HG03565 (cell line): ENCODE measurements around the gene SLC66A3.
"Not testable (repeated sequence)": the region's sequence is repeated elsewhere in the genome, so short reads cannot be mapped to it uniquely, and the experiment has no call there.

Source experiments
- ATAC-seq: cut with Tn5 transposase; IDR thresholded peaks from one replicate; pipeline ENCODE4 v1.9.1; 2021; ENCODE audit warnings: mild to moderate bottlenecking, moderate library complexity; ENCODE audit not compliant: unreplicated experiment

SLC66A3 gene

GRCh38 chr2:11160731-11161455 is 5.6 kb downstream of the SLC66A3 start:
- peak; percentile 78 for ATAC-seq

GRCh38 chr2:11161747-11162146 is 6.5 kb downstream of the SLC66A3 start:
- no peak for ATAC-seq

- no peak for ATAC-seq
Measured at GRCh38 chr2:11163439-11164317, 8.4 kb downstream of the SLC66A3 start.

DNA sequence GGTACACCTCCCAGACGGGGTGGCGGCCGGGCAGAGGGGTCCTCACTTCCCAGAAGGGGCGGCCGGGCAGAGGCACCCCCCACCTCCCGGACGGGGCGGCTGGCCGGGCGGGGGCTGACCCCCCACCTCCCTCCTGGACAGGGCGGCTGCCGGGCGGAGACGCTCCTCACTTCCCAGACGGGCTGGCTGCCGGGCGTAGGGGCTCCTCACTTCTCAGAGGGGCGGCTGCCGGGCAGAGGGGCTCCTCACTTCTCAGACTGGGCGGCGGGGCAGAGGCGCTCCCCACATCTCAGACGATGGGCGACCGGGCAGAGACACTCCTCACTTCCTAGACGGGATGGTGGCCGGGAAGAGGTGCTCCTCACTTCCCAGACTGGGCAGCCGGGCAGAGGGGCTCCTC is 9.8 kb downstream of the SLC66A3 start:
- ATAC-seq = not testable (repeated sequence)

GRCh38 chr2:11166476-11166875 is 11.2 kb downstream of the SLC66A3 start:
- no peak for ATAC-seq

GRCh38 chr2:11168488-11168887 is 13.2 kb downstream of the SLC66A3 start:
- no peak for ATAC-seq

GRCh38 chr2:11169333-11169732 is 14.1 kb downstream of the SLC66A3 start:
- no peak for ATAC-seq

DNA sequence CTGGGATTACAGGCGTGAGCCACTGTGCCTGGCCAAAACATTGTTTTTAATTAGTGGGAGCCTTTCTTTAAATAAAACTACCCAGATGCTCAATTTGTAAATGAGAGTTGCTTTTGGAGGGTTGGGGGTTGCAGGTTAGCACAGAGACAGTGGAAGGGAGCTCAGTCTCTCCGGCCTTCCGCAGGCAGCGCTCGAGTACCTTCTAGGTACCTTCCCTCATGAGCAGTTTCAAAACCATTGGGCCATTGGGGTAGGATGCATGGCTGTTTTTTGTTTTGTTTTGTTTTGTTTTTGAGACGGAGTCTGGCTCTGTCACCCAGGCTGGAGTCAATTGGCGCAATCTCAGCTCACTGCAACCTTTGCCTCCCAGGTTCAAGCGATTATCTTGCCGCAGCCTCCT is 19.0 kb downstream of the SLC66A3 start:
- no peak for ATAC-seq

GRCh38 chr2:11175293-11175795 is 20.1 kb downstream of the SLC66A3 start:
- no peak for ATAC-seq

DNA sequence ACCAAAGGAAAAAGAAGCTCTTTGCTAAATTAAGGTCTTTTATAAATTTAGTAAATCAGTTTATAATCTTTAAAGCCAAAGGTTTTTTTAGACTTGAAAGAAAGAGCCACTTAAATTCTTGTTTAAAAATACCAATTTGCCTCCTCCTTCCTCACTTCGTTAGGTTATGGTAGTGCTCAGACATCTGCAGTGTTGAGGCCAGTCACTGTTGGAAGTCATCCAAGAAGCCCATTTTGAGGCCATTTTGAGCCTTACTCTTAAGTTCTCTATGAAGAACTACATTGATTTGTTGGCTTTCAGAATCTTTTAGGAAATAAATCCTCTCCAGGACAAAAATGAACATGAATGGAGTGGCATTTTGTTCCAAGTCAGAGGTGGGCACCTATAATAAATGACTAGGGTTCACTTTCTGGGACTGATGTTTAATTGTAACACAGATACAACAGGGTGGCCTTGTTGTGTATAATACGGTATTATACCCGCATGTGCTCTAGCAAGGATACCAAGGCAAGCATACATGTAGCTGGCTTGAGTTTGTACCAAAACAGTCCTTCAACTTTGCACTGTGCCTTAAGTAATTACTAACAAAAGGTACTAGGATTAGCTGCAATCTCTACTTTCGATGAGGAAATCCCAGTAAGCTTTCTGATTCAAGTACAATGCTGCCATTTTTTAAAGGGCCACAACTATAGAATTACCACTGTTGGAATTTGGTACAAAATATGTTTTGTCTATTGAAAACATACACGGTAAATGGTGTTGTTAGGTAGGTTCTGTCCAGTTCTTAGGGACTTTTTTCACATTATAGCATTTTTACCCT is 22.8 kb downstream of the SLC66A3 start:
- no peak for ATAC-seq

GRCh38 chr2:11179196-11179595 is 23.9 kb downstream of the SLC66A3 start:
- ATAC-seq = no peak

DNA sequence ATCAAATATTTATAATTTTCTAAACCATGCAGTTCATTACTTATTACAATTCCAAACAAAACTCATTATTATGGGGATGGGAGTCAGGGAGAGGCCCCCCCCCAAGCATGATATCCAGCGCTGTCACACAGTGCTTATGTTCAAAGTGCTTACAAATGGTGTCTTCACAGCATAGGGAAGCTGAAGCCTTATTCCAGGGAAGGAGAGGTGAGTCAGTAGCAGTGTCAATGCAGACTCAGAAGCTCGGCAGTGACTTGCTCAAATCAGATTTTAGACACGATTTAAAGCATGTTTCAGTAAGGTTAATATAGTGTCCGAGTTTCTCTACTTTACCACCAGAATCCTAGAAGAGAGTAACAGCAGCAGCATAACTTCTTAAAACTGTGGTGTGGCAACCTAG is 24.6 kb downstream of the SLC66A3 start:
- ATAC-seq = no peak

DNA sequence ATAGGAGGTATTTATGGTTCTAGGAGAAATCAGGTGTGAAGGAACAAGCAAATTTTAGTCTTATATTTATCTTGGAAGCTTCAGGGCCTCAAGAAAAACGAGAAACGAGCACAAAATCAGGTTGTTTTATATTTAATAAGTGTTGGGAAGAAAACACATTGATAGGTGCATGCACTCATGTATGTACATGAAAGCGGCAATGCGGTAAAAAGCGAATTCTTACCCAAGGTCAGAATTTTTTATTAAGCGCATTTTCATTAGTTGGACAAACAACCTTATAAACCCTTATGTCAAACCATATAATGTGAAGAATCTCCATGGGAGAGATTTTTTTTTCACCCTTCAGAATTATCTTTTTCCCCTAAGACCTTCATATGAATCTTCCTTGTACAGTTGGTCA is 25.4 kb downstream of the SLC66A3 start:
- no peak for ATAC-seq

DNA sequence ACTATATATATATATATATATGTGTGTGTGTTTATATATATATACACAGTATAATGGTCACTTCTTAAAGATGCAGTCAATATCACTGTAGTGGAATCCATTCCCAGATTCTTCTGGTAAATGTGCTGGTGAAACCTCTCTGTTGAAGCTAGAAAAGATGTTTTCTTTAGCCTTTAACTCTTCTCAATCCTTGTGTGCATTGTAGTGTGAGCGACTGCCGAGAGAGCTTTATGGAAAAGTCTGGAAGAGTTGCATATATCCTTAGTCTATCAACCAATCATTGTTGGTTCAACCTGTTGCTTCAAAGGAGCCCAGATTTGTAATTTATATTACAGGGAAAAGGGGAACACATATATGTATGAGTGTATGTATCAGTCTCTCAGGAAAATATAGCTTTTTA is 27.7 kb downstream of the SLC66A3 start:
- ATAC-seq = no peak

GRCh38 chr2:11186145-11186544 is 30.9 kb downstream of the SLC66A3 start:
- no peak for ATAC-seq

- no peak for ATAC-seq
Measured at GRCh38 chr2:11187083-11187619, 31.9 kb downstream of the SLC66A3 start.

- ATAC-seq = no peak
Measured at GRCh38 chr2:11187731-11188130, 32.5 kb downstream of the SLC66A3 start.

DNA sequence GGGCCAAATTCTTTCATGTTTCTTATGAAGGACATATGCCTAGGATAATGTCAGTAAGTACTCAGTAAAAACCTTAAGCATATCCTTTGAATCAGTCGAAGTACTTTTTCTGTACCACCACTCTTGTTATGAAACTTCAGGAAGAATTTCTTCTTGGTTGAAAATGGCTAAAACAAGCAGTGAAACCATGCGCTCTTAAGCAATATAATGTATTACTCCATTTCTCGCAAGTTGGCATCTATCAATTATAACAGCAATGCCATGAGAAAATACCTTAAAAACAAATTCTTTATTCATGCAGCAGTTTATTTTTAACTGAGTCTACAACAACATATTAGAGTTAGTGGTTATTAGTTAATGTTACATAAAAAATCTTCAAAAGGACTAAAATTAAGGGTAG is 41.0 kb downstream of the SLC66A3 start:
- ATAC-seq = no peak

DNA sequence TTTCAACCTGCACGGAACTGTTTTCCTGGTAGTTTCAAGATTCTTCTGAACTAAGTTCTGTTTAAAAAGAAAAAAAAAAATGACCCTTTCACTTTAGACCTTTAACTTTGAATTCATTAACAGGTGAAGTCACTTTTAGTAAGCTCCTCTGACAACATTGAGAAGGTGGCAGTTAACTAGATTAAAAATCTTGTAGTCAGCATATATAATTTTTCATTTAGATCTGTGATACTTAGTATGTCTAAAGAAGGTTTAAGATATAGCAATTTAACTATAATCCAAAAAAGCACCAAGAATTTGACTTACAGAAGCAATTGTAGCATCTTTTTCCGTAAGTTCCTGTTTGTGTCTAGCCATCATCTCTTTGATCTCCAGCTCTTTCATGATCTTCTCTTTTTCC is 45.4 kb downstream of the SLC66A3 start:
- ATAC-seq = no peak

DNA sequence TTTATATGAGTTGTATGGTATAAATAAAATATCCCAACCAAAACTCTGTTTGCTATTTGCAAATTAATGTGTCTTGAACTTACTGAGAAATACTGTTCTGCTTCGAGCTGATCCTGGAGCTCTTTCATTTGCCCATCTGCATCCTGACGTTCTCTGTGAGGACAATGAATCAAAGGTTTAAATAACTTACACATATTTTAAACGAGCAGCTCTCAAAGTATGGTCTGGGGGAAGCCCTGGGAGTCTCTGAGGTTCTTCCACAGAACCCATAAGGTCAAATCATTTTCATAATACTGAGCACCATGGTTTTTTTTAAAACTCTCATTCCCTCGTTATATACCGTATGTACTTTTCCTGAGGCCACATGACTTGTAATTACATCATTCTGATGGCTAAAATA is 46.7 kb downstream of the SLC66A3 start:
- ATAC-seq = no peak

- ATAC-seq = peak; percentile 66
Measured at GRCh38 chr2:11203480-11203879, 48.2 kb downstream of the SLC66A3 start.
